ENCODE measurements around the gene MDP1.
"Not testable (repeated sequence)": the region's sequence is repeated elsewhere in the genome, so short reads cannot be mapped to it uniquely, and the experiment has no call there.

The MDP1 gene

GRCh38 chr14:24226473-24226872 lies 10.6 kb upstream of the MDP1 start:
- H3K4me3 ChIP-seq (ENCODE audit: severe bottlenecking): no peak overlapping the region
- ATAC-seq (ENCODE audit: low read depth): no peak
- H3K27me3 ChIP-seq (ENCODE audit: insufficient read depth, poor library complexity, severe bottlenecking): no peaks in the 10 kb centered on the region
- TF ChIP-seq, protein P1, sequence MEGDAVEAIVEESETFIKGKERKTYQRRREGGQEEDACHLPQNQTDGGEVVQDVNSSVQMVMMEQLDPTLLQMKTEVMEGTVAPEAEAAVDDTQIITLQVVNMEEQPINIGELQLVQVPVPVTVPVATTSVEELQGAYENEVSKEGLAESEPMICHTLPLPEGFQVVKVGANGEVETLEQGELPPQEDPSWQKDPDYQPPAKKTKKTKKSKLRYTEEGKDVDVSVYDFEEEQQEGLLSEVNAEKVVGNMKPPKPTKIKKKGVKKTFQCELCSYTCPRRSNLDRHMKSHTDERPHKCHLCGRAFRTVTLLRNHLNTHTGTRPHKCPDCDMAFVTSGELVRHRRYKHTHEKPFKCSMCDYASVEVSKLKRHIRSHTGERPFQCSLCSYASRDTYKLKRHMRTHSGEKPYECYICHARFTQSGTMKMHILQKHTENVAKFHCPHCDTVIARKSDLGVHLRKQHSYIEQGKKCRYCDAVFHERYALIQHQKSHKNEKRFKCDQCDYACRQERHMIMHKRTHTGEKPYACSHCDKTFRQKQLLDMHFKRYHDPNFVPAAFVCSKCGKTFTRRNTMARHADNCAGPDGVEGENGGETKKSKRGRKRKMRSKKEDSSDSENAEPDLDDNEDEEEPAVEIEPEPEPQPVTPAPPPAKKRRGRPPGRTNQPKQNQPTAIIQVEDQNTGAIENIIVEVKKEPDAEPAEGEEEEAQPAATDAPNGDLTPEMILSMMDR (IDR thresholded peaks at IDR 0.05; ENCODE audit: poor library complexity, severe bottlenecking): no peak
- H3K4me1 ChIP-seq (ENCODE audit: insufficient read depth, poor library complexity, severe bottlenecking): peaks cover 42% of the 10 kb centered on the region
- H3K36me3 ChIP-seq (ENCODE audit: low read depth): peaks cover 67% of the 10 kb centered on the region
- peak overlapping the region; percentile 87 for H3K27ac ChIP-seq (ENCODE audit: poor library complexity, severe bottlenecking)
- H3K9me3 ChIP-seq (ENCODE audit: severe bottlenecking): no peaks in the 10 kb centered on the region
- no peak for DNase-seq (ENCODE audit: low spot score)

DNA sequence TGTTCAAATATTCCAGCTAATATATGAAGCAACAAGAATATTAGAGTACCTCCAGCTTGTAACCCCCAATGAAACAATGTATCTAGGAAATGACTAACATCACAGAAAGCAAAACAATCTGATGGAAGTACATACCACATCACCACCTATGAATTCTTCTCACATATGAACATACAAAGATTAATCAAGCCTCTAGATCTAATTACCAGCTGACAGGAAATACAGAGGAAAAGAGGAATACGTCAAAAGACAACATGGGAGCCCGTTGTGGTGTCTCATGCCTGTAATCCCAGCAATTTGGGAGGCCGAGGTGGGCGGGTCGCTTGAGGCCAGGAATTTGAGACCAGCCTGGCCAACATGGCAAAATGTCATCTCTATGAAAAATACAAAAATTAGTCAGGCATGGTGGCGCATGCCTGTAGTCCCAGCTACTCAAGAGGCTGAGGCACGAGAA lies 8.8 kb upstream of the MDP1 start:
- DNase-seq (ENCODE audit: low spot score): no peak
- ATAC-seq (ENCODE audit: low read depth): peak; percentile 98
- peaks cover 71% of the 10 kb centered on the region for H3K36me3 ChIP-seq (ENCODE audit: low read depth)
- peak overlapping the region; percentile 87 for H3K27ac ChIP-seq (ENCODE audit: poor library complexity, severe bottlenecking)
- no peaks in the 10 kb centered on the region for H3K27me3 ChIP-seq (ENCODE audit: insufficient read depth, poor library complexity, severe bottlenecking)
- no peaks in the 10 kb centered on the region for H3K9me3 ChIP-seq (ENCODE audit: severe bottlenecking)
- H3K4me3 ChIP-seq (ENCODE audit: severe bottlenecking): no peak overlapping the region
- peaks cover 39% of the 10 kb centered on the region for H3K4me1 ChIP-seq (ENCODE audit: insufficient read depth, poor library complexity, severe bottlenecking)
- TF ChIP-seq, protein P1 (IDR thresholded peaks at IDR 0.05; ENCODE audit: poor library complexity, severe bottlenecking): no peak

DNA sequence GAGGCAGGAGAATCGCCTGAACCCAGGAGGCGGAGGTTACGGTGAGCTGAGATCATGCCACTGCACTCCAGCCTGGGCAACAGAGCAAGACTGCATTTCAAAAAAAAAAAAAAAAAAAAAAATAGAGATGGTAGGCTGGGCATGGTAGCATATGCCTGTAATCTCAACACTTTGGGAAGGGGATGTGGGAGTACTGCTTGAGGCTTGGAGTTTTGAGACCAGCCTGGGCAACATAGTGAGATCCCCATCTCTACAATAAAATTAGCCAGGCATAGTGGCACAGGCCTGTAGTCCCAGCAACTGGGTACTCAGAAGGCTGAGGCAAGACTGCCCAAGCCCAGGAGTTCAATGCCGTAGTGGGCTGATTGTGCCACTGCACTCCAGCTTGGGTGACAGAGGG lies 7.1 kb upstream of the MDP1 start:
- Histone ChIP-seq H3K36me3 (ENCODE audit: low read depth) (peaks cover 69% of the 10 kb centered on the region), H3K4me1 (ENCODE audit: insufficient read depth, poor library complexity, severe bottlenecking) (peaks cover 35% of the 10 kb centered on the region), H3K27ac (ENCODE audit: poor library complexity, severe bottlenecking) (peak overlapping the region; percentile 87)
- not testable (repeated sequence) for H3K9me3 ChIP-seq (ENCODE audit: severe bottlenecking); DNase-seq (ENCODE audit: low spot score); ATAC-seq (ENCODE audit: low read depth); H3K27me3 ChIP-seq (ENCODE audit: insufficient read depth, poor library complexity, severe bottlenecking); H3K4me3 ChIP-seq (ENCODE audit: severe bottlenecking)

- Histone ChIP-seq H3K36me3 (ENCODE audit: low read depth) (peaks cover 56% of the 10 kb centered on the region), H3K27ac (ENCODE audit: poor library complexity, severe bottlenecking) (no peak overlapping the region), H3K4me1 (ENCODE audit: insufficient read depth, poor library complexity, severe bottlenecking) (peaks cover 14% of the 10 kb centered on the region), H3K4me3 (ENCODE audit: severe bottlenecking) (no peak overlapping the region), H3K9me3 (ENCODE audit: severe bottlenecking) (no peaks in the 10 kb centered on the region), H3K27me3 (ENCODE audit: insufficient read depth, poor library complexity, severe bottlenecking) (no peaks in the 10 kb centered on the region)
- DNase-seq (ENCODE audit: low spot score): no peak
- no peak for ATAC-seq (ENCODE audit: low read depth)
- TF ChIP-seq, protein P1 (IDR thresholded peaks at IDR 0.05; ENCODE audit: poor library complexity, severe bottlenecking): no peak
Measured at GRCh38 chr14:24219521-24219920, 3.7 kb upstream of the MDP1 start.

DNA sequence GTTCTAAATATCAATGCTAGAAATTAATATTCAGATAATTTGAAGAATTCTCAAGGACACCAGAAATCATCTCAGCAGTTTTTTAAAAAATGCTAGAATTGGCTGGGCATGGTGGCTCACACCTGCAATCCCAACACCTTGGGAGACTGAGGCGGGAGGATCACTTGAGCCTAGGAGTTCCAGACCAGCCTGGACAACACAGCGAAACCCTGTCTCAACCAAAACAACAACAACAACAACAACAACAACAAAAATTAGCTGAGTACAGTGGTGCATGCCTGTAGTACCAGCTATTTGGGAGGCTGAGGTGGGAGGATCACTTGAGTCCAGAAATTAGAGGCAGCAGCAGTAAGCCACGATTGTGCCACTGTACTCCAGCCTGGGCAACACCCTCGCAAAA lies 3.2 kb upstream of the MDP1 start:
- Histone ChIP-seq H3K4me1 (ENCODE audit: insufficient read depth, poor library complexity, severe bottlenecking) (peaks cover 11% of the 10 kb centered on the region), H3K9me3 (ENCODE audit: severe bottlenecking) (no peaks in the 10 kb centered on the region), H3K36me3 (ENCODE audit: low read depth) (peaks cover 57% of the 10 kb centered on the region), H3K27ac (ENCODE audit: poor library complexity, severe bottlenecking) (no peak overlapping the region), H3K4me3 (ENCODE audit: severe bottlenecking) (no peak overlapping the region), H3K27me3 (ENCODE audit: insufficient read depth, poor library complexity, severe bottlenecking) (no peaks in the 10 kb centered on the region)
- DNase-seq (ENCODE audit: low spot score) (no peak), ATAC-seq (ENCODE audit: low read depth) (no peak)
- TF ChIP-seq, protein P1 (IDR thresholded peaks at IDR 0.05; ENCODE audit: poor library complexity, severe bottlenecking): no peak

- not testable (repeated sequence) for H3K9me3 ChIP-seq (ENCODE audit: severe bottlenecking); DNase-seq (ENCODE audit: low spot score); ATAC-seq (ENCODE audit: low read depth); H3K27me3 ChIP-seq (ENCODE audit: insufficient read depth, poor library complexity, severe bottlenecking); H3K4me3 ChIP-seq (ENCODE audit: severe bottlenecking)
- Histone ChIP-seq H3K36me3 (ENCODE audit: low read depth) (peaks cover 52% of the 10 kb centered on the region), H3K27ac (ENCODE audit: poor library complexity, severe bottlenecking) (peak overlapping the region; percentile 82), H3K4me1 (ENCODE audit: insufficient read depth, poor library complexity, severe bottlenecking) (peaks cover 13% of the 10 kb centered on the region)
Measured at GRCh38 chr14:24216876-24217275, 1.0 kb upstream of the MDP1 start.
